GM19238 (cell line): ENCODE results near the gene CAPN10.

ENCODE experiments used
- DNase-seq: peaks from one replicate; pipeline ENCODE4 v3.0.0; 2011; ENCODE audit warnings: low spot score; ENCODE audit not compliant: insufficient read length

CAPN10 gene

GRCh38 chr2:240622531-240623235 lies 36.1 kb downstream of the CAPN10 start:
- DNase-seq = no peak

- no peak for DNase-seq
These were observed 37.0 kb downstream of the CAPN10 start for GRCh38 chr2:240623531-240624010.

DNA sequence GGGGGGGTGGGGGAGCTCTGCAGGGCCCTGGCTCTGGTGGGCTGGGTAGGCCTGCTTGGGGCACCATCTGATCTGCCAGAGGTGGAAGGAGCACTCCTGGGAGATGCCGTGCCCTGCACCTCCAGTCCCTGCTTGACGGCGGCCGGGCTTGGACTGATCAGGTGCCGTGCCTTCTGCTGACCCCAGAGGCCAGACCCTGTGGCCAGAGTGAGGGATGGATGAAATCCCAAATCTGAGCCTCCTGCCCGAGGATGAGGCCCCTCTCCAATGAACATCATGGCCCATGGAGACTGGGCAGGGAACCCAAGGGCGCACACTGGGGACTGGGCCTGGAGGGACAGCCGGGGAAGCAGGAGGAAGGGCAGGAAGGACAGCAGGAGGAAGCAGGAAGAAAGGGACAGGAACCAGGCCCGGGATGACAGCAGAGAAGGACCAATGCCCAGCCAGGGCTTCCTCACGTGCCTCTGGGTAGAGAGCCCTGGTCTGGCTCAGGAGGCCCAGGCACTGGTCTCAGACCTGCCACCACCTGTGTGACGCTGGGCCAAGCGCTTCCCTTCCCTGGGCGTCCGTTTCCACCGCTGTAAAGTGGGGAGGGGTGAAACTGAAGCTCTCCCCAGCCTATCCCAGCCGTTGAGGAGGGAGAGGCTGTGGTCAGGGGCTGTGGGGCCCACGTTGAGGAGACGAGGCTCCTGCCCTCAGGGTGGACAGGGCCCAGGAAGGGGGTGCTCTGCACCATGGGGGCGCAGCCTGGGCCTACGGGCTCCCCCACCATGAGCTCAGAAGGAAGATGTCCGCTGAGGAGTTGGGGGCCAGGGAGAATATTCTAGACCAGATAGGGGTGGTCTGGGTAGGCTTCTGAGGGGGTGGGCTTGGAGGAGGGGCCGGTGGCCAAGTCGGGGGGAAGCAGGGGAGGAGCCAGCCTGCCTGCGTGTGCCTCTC lies 37.7 kb downstream of the CAPN10 start:
- no peak for DNase-seq

GRCh38 chr2:240624950-240625621 lies 38.6 kb downstream of the CAPN10 start, which contains the start of gene GPR35:
TSS of gene GPR35 (plus strand) at chr2:240625480. CDS start at chr2:240629953, 4,473 bp downstream.
- DNase-seq = no peak

- no peak for DNase-seq
These were observed 40.2 kb downstream of the CAPN10 start for GRCh38 chr2:240626531-240627300.

GRCh38 chr2:240627736-240628506 lies 41.4 kb downstream of the CAPN10 start:
- no peak for DNase-seq

GRCh38 chr2:240628507-240628807 lies 41.9 kb downstream of the CAPN10 start:
- DNase-seq = no peak

DNA sequence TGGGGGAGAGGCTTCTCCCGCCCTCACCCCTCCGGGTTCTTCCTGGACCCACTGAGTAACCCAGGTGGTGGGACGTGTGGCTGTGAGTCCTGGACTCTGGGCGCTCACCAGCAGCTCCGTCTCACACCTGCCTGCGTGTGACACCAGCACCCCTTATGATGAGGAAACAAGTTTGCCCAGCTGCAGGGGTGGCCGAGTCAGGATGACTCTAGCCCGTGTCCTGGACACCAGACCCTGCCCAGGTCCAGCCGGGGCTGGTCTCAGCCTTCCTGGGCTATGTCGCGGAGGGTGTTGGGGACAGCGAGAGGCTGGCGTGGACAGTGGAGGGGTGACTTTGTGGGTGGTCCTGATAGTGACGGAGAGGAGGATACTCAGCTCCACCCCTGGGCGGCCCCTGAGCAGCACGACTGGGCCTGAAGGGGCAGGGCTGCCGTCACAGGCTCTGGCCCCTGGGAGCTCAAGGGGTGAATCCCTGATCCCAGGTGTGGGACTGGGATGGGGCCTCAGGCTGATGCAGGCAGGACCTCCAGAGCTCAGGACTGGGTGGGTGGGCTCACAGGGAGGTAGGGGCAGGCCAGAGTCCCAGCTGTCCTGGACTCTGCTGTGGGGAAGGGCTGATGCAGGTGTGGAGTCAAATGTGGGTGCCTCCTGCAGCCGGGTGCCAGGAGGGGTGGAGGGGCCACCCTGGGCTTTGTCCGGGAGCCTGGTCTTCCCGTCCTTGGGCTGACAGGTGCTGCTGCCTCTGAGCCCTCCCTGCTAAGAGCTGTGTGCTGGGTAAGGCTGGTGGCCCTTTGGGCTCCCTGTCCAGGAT lies 42.5 kb downstream of the CAPN10 start:
- no peak for DNase-seq

GRCh38 chr2:240629619-240629967 lies 43.1 kb downstream of the CAPN10 start:
- DNase-seq = no peak

DNA sequence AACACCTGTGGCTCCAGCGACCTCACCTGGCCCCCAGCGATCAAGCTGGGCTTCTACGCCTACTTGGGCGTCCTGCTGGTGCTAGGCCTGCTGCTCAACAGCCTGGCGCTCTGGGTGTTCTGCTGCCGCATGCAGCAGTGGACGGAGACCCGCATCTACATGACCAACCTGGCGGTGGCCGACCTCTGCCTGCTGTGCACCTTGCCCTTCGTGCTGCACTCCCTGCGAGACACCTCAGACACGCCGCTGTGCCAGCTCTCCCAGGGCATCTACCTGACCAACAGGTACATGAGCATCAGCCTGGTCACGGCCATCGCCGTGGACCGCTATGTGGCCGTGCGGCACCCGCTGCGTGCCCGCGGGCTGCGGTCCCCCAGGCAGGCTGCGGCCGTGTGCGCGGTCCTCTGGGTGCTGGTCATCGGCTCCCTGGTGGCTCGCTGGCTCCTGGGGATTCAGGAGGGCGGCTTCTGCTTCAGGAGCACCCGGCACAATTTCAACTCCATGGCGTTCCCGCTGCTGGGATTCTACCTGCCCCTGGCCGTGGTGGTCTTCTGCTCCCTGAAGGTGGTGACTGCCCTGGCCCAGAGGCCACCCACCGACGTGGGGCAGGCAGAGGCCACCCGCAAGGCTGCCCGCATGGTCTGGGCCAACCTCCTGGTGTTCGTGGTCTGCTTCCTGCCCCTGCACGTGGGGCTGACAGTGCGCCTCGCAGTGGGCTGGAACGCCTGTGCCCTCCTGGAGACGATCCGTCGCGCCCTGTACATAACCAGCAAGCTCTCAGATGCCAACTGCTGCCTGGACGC lies 43.6 kb downstream of the CAPN10 start:
- no peak for DNase-seq

GRCh38 chr2:240630771-240631547 lies 44.4 kb downstream of the CAPN10 start:
- DNase-seq = no peak

GRCh38 chr2:240631548-240632305 lies 45.2 kb downstream of the CAPN10 start:
- DNase-seq = no peak

GRCh38 chr2:240632306-240632721 lies 45.8 kb downstream of the CAPN10 start:
- no peak for DNase-seq

DNA sequence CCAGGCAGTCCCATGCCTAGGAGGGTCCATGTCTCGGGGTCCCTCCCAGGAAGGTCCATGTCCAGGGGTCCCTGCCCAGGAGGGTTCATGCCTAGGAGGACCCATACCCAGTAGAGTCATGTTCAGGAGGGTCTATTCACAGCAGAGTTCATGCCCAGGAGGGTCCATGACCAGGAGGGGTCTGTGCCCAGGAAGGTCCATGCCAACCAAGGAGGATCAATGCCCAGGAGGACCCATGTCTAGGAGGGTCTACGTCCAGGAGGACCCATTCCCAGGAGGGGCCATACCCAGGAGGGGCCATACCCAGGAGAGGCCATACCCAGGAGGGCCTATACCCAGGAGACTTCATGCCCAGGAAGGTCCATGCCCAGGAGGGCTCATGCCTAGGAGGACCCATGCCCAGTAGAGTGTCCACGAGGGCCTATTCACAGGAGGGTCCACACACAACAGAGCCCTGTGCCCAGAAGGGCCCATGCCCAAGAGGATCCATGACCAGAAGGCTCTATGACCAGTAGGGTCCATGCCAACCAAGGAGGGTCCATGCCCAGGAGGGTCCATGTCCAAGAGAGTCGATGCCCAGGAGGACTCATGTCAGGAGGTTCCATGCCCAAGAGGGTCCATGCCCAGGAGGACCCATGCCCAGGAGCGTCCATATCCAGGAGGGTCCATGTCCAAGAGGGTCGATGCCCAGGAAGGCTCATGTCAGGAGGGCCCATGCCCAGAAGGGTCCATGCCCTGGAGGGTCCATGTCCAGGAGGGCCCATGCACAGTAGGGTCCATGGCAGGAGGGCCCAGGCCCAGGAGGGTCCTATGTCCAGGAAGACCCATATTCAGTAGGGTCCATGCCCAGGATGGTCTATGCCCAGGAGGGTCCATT lies 48.8 kb downstream of the CAPN10 start:
- DNase-seq = no peak

GRCh38 chr2:240635998-240636547 lies 49.5 kb downstream of the CAPN10 start:
- DNase-seq = no peak

- no peak for DNase-seq
These were observed 50.1 kb downstream of the CAPN10 start for GRCh38 chr2:240636563-240637115.
